Astrocyte of the spinal cord (primary cell): ENCODE data around the gene SRI.

ENCODE experiments used
- DNase-seq: peaks from one replicate; pipeline ENCODE4 v3.0.0; 2011; ENCODE audit warnings: low read depth, low spot score
- H3K4me3 ChIP-seq: 2 replicates; pipeline ENCODE4 v1.5.1; 2011; ENCODE audit warnings: low read depth, mild to moderate bottlenecking, low read length, moderate library complexity
- in situ Hi-C: cut with HindIII; loops from 2 replicates; pipeline ENCODE4 v1.10.0; 2017; ENCODE audit warnings: low sequenced_read_pairs
- TF ChIP-seq, protein P1 (sequence below): IDR thresholded peaks from 2 replicates; pipeline ENCODE4 v1.5.1; 2012; ENCODE audit warnings: low read depth, mild to moderate bottlenecking, low read length, inconsistent platforms

The SRI gene

DNA sequence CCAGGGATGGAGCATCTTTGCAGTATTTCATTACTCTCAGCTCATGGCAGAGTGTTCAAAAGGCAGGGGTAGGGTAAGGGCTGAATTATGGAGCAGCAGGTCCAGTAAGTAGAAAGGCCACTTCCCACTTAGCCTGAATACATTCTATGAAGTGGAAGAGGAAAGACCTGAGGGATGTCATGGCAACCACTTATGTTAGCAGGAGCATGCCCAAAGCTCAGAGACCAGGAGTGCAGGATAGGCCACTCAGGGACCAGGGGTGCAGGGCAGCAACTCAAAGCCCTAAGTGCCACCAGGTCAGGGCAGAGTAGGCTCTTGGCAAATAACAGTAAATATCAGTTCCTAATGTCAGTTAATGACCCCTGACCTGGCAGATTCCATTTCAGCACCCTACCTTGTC lies 3.6 kb downstream of the SRI start:
- no peak overlapping the region for H3K4me3 ChIP-seq
- TF ChIP-seq, protein P1, sequence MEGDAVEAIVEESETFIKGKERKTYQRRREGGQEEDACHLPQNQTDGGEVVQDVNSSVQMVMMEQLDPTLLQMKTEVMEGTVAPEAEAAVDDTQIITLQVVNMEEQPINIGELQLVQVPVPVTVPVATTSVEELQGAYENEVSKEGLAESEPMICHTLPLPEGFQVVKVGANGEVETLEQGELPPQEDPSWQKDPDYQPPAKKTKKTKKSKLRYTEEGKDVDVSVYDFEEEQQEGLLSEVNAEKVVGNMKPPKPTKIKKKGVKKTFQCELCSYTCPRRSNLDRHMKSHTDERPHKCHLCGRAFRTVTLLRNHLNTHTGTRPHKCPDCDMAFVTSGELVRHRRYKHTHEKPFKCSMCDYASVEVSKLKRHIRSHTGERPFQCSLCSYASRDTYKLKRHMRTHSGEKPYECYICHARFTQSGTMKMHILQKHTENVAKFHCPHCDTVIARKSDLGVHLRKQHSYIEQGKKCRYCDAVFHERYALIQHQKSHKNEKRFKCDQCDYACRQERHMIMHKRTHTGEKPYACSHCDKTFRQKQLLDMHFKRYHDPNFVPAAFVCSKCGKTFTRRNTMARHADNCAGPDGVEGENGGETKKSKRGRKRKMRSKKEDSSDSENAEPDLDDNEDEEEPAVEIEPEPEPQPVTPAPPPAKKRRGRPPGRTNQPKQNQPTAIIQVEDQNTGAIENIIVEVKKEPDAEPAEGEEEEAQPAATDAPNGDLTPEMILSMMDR: no peak
- DNase-seq: no peak
- in situ Hi-C loops: no loop called here

DNA sequence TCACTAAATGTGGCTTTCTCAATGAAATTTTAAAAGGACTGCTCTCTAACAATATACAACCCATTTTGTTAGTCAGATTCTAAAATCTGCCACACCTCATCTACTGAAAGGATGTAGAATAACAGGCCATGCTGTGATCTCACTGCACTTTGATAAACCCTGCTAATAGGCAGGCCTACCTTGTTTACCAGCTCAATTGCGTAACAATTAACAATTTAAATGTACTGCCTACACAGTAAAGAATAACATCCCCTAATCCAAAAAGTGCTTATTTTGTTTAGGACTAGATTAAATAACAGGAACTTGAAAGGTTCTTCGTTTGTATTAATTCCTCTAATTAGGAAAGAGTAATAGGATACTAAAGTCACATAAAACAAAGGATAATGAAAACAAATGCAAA lies 4.5 kb downstream of the SRI start:
- TF ChIP-seq, protein P1: no peak
- in situ Hi-C loops: no loop called here
- no peak overlapping the region for H3K4me3 ChIP-seq
- DNase-seq: no peak

DNA sequence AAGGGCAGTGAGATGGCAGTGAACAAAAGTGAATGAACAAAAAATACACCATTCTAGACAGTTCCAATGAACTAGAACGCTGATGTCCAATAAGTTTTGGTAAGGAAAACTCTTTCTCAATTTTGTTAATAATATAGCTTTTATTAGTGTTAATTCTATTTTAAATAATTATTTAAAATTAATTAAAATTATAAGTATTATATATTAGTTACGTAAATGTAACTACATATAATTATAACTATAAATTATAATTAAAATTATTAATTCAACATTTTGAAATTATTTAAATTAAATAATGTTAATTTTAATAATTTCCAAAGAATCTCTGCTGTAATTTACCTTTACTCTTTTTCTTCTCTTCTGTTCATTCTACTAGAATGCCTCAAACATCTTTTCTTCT lies 5.4 kb downstream of the SRI start:
- no peak for DNase-seq
- in situ Hi-C loops: no loop called here
- TF ChIP-seq, protein P1: no peak
- H3K4me3 ChIP-seq: no peak overlapping the region

DNA sequence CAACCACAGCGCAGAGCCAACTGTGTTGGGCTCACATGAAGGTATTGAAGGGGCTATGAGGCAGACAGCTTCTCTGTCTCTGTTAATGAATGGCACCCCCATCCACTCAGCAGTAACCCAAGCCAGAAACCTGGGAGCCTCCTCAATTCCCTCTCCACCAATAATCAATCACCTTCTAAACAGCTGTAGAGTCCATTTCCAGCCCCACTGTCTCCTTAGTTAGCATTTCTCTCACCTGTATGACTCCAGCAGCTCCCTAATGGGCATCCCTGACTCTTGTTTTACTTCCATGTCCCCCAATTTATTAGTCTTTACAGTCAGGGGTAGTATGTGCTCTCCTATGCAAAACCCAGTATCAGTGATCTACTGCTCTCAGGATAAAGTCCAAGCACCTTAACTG lies 6.9 kb downstream of the SRI start:
- in situ Hi-C loops: no loop called here
- no peak for DNase-seq
- H3K4me3 ChIP-seq: no peak overlapping the region
- TF ChIP-seq, protein P1: no peak

DNA sequence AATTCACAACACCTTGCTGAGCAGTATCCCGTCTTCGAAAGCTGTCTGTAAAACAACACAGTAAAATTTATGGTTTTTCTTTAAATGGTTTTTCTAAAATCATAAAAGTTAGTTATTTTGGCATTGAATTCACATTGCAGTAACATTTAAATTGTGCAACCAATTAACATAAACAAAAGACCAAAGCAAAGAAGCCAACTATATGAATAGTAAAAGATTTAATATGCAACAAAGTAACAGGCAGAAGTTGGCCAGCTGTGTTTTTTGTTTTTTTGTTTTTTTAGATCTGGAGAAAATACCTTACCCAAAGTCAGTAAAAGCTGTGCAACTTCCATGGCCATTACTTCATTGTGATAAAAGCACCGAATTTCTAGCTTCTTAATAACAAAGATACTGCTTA lies 11.3 kb downstream of the SRI start:
- H3K4me3 ChIP-seq: no peak overlapping the region
- TF ChIP-seq, protein P1: no peak
- DNase-seq: no peak
- in situ Hi-C loops: no loop called here

DNA sequence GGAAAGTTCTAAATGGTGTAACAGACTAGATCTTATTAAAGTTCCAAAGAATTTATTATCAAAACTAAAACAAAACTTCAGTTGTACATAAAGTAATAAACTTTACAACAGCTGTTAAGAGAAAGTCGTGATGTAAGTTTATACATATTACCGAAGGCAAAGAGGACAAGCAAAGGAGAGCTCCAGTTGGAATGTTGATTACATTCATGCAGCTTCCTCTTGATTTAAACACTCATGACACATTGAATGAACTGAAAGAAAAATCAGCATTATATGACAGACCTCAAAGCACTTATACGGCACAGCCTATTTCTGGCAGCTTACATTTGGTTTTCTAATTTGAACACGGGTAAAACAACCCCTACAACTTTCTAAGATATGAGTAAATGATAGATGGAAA lies 13.6 kb downstream of the SRI start:
- in situ Hi-C loops: no loop called here
- TF ChIP-seq, protein P1: no peak
- H3K4me3 ChIP-seq: no peak overlapping the region
- DNase-seq: no peak

DNA sequence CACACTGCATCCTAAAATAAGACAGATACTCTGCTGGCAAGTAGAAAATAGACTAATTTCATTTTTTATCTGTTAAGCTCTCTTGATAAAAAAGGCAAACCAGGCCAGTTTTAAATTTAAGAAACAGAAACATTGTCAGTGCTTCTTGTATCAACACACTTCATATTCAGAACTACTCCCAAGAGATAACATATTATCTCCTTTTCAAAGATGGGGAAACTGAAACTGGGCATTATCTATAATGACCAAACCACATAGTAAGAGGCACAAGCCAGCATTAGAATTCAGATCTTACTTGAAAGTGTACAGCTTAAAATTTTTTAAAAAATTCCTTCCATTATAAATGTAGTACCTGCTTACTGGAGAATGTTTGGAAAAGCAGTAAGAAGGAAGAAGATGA lies 14.7 kb downstream of the SRI start:
- TF ChIP-seq, protein P1: no peak
- in situ Hi-C loops: no loop called here
- DNase-seq: no peak
- no peak overlapping the region for H3K4me3 ChIP-seq
